ENCODE results near the gene FARSB. TPM values are rescaled to one million over a fixed set of nuclear protein-coding genes. Genes with fewer than 3 reads are reported as not detected.

Gene FARSB
- total and polyA plus RNA-seq, 3 experiments from 2014 or later = 23.8 to 58.5 (median 57.0) TPM

GRCh38 chr2:222690564-222691200, 34.8 kb upstream of the FARSB start:
- peaks cover 2 to 11% (median 3%) of the 10 kb centered on the region in 3 donors for H3K4me1 Mint-ChIP-seq
- CTCF ChIA-PET = interaction anchor here (0.6 to 2.9 kb wide), 12 partner anchors 9 to 210 kb away, joined by 3 to 18 read pairs (median 4); partner anchors contain the start of gene MOGAT1
- no peak overlapping the region for H3K27ac Mint-ChIP-seq
- no peaks in the 10 kb centered on the region for H3K9me3 Mint-ChIP-seq
- peaks cover 7 to 13% of the 10 kb centered on the region in 2 donors for H3K27me3 Mint-ChIP-seq
- Histone ChIP-seq H3K4me3 (ENCODE audit: low read length) (no peak overlapping the region), H3K27ac (ENCODE audit: low read depth, low read length) (no peak overlapping the region), H3K4me1 (ENCODE audit: insufficient read depth, low read length) (no peaks in the 10 kb centered on the region), H3K27me3 (ENCODE audit: insufficient read depth, low read length, poor library complexity, severe bottlenecking) (no peaks in the 10 kb centered on the region), H3K36me3 (ENCODE audit: insufficient read depth, low read length) (no peaks in the 10 kb centered on the region), H3K9me3 (ENCODE audit: low read length) (no peaks in the 10 kb centered on the region)
- DNase-seq = peak; percentile 52 to 77 (median 59)
- no peak overlapping the region for H3K4me3 Mint-ChIP-seq
- no peaks in the 10 kb centered on the region for H3K36me3 Mint-ChIP-seq
- POLR2A ChIA-PET = interaction anchor here (1.0 kb wide), 1 partner anchor 171 kb away, joined by 3 read pairs; no protein-coding TSS in a partner anchor

GRCh38 chr2:222689322-222689721, 33.4 kb upstream of the FARSB start:
- Histone ChIP-seq H3K36me3 (ENCODE audit: insufficient read depth, low read length) (no peaks in the 10 kb centered on the region), H3K27me3 (ENCODE audit: insufficient read depth, low read length, poor library complexity, severe bottlenecking) (no peaks in the 10 kb centered on the region), H3K4me3 (ENCODE audit: low read length) (no peak overlapping the region), H3K9me3 (ENCODE audit: low read length) (no peaks in the 10 kb centered on the region), H3K4me1 (ENCODE audit: insufficient read depth, low read length) (no peaks in the 10 kb centered on the region), H3K27ac (ENCODE audit: low read depth, low read length) (no peak overlapping the region)
- H3K4me3 Mint-ChIP-seq = no peak overlapping the region
- no peaks in the 10 kb centered on the region for H3K36me3 Mint-ChIP-seq
- H3K27ac Mint-ChIP-seq = no peak overlapping the region
- no peaks in the 10 kb centered on the region for H3K9me3 Mint-ChIP-seq
- peaks cover 5 to 18% of the 10 kb centered on the region in 2 donors for H3K27me3 Mint-ChIP-seq
- POLR2A ChIA-PET = no interaction called here
- peaks cover 2 to 11% (median 3%) of the 10 kb centered on the region in 3 donors for H3K4me1 Mint-ChIP-seq
- no peak for DNase-seq
- CTCF ChIA-PET = interaction anchor here (1.1 to 2.9 kb wide), 3 partner anchors 10 to 18 kb away, joined by 3 to 18 read pairs (median 16); partner anchors contain the start of gene MOGAT1

- no peaks in the 10 kb centered on the region for H3K9me3 Mint-ChIP-seq
- H3K27me3 ChIP-seq (ENCODE audit: insufficient read depth, low read length, poor library complexity, severe bottlenecking) = no peaks in the 10 kb centered on the region
- H3K27ac ChIP-seq (ENCODE audit: low read depth, low read length) = no peak overlapping the region
- H3K27ac Mint-ChIP-seq = no peak overlapping the region
- peaks cover 2 to 11% (median 3%) of the 10 kb centered on the region in 3 donors for H3K4me1 Mint-ChIP-seq
- no peak for DNase-seq
- H3K36me3 Mint-ChIP-seq = no peaks in the 10 kb centered on the region
- H3K36me3 ChIP-seq (ENCODE audit: insufficient read depth, low read length) = no peaks in the 10 kb centered on the region
- ChIA-PET POLR2A (no interaction called here), CTCF (interaction anchor here (1.1 to 2.9 kb wide), 3 partner anchors 11 to 19 kb away, joined by 3 to 16 read pairs (median 3); partner anchors contain the start of gene MOGAT1)
- H3K9me3 ChIP-seq (ENCODE audit: low read length) = no peaks in the 10 kb centered on the region
- H3K27me3 Mint-ChIP-seq = peaks cover 5 to 18% of the 10 kb centered on the region in 2 donors
- no peaks in the 10 kb centered on the region for H3K4me1 ChIP-seq (ENCODE audit: insufficient read depth, low read length)
- no peak overlapping the region for H3K4me3 Mint-ChIP-seq
- no peak overlapping the region for H3K4me3 ChIP-seq (ENCODE audit: low read length)
Observed at GRCh38 chr2:222688917-222689316, 33.0 kb upstream of the FARSB start.

DNA sequence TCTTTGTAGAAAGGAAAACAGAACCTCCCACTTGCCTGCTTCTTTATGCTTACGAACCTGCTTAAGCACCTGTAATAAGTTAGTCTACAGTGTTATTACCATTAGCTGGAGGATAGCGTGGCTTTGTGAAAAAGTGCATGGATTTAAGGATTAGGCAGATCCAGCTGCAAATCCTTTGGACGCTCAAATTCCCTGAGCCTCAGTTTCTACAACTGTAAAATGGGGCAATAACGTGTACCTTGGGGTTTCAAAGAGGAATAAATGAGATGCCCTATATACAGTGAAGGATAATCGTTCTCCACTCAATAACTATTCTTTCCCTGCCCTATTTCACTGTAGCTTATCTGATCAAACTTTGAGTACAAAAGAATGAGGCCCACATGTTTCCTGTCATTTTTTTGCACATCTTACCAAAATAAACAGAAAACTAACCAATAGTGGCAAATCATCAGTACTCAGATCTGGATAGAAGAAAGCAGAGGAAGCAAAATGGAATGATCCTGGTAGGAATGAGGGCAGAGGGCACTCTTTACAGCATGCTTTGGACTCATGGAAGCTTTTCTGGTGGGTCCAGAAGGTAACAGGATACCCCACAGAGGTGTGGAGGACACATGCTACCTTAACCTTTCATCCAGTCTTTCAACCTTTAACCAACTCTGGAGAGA, 30.3 kb upstream of the FARSB start:
- Histone ChIP-seq H3K27me3 (ENCODE audit: insufficient read depth, low read length, poor library complexity, severe bottlenecking) (no peaks in the 10 kb centered on the region), H3K4me3 (ENCODE audit: low read length) (no peak overlapping the region), H3K27ac (ENCODE audit: low read depth, low read length) (no peak overlapping the region), H3K36me3 (ENCODE audit: insufficient read depth, low read length) (no peaks in the 10 kb centered on the region), H3K9me3 (ENCODE audit: low read length) (no peaks in the 10 kb centered on the region), H3K4me1 (ENCODE audit: insufficient read depth, low read length) (no peaks in the 10 kb centered on the region)
- Mint-ChIP-seq H3K27me3 (peaks cover 10 to 37% of the 10 kb centered on the region in 2 donors), H3K4me3 (no peak overlapping the region), H3K9me3 (no peaks in the 10 kb centered on the region), H3K4me1 (peaks cover 2 to 11% (median 3%) of the 10 kb centered on the region in 3 donors), H3K27ac (no peak overlapping the region), H3K36me3 (no peaks in the 10 kb centered on the region)
- POLR2A ChIA-PET = no interaction called here
- CTCF ChIA-PET = interaction anchor here (1.6 kb wide), 1 partner anchor 17 kb away, joined by 5 read pairs; no protein-coding TSS in a partner anchor
- no peak for DNase-seq

GRCh38 chr2:222683805-222684204, 27.9 kb upstream of the FARSB start:
- Histone ChIP-seq H3K4me1 (ENCODE audit: insufficient read depth, low read length) (no peaks in the 10 kb centered on the region), H3K27me3 (ENCODE audit: insufficient read depth, low read length, poor library complexity, severe bottlenecking) (no peaks in the 10 kb centered on the region), H3K4me3 (ENCODE audit: low read length) (no peak overlapping the region), H3K27ac (ENCODE audit: low read depth, low read length) (no peak overlapping the region), H3K9me3 (ENCODE audit: low read length) (no peaks in the 10 kb centered on the region), H3K36me3 (ENCODE audit: insufficient read depth, low read length) (no peaks in the 10 kb centered on the region)
- DNase-seq = no peak
- Mint-ChIP-seq H3K27ac (no peak overlapping the region), H3K9me3 (no peaks in the 10 kb centered on the region), H3K4me3 (no peak overlapping the region), H3K27me3 (peaks cover 11 to 57% of the 10 kb centered on the region in 2 donors), H3K4me1 (peaks cover 0 to 5% (median 0%) of the 10 kb centered on the region in 3 donors), H3K36me3 (no peaks in the 10 kb centered on the region)
- CTCF ChIA-PET = no interaction called here
- POLR2A ChIA-PET = no interaction called here

DNA sequence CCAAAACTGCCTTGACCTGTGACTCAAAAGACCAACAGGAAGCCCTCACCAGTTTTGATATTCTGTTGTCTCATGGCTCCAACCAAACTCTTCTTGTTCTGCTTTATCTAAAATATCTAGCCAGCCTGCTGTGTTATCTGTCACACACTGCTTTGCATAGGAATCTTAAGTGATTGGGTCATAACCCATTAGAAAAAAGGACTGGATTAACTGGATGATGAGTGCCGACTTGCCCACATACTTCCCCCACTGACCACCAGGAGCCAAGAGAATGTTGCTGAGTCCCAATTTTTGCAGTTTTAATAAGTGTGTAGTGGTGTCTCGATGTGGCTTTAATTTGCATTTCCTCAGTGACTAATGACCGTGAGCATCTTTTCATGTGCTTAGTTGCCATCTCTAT, 22.1 kb upstream of the FARSB start:
- Histone ChIP-seq H3K4me1 (ENCODE audit: insufficient read depth, low read length) (no peaks in the 10 kb centered on the region), H3K27me3 (ENCODE audit: insufficient read depth, low read length, poor library complexity, severe bottlenecking) (no peaks in the 10 kb centered on the region), H3K9me3 (ENCODE audit: low read length) (no peaks in the 10 kb centered on the region), H3K4me3 (ENCODE audit: low read length) (no peak overlapping the region), H3K36me3 (ENCODE audit: insufficient read depth, low read length) (no peaks in the 10 kb centered on the region), H3K27ac (ENCODE audit: low read depth, low read length) (no peak overlapping the region)
- H3K9me3 Mint-ChIP-seq = no peaks in the 10 kb centered on the region
- H3K27me3 Mint-ChIP-seq = peaks cover 20 to 79% of the 10 kb centered on the region in 2 donors
- no peak overlapping the region for H3K27ac Mint-ChIP-seq
- ChIA-PET POLR2A (no interaction called here), CTCF (no interaction called here)
- H3K4me1 Mint-ChIP-seq = no peaks in the 10 kb centered on the region
- H3K36me3 Mint-ChIP-seq = no peaks in the 10 kb centered on the region
- H3K4me3 Mint-ChIP-seq = no peak overlapping the region
- DNase-seq = no peak

- H3K4me3 Mint-ChIP-seq = no peak overlapping the region
- no peaks in the 10 kb centered on the region for H3K9me3 Mint-ChIP-seq
- peaks cover 8 to 14% (median 11%) of the 10 kb centered on the region in 3 donors for H3K4me1 Mint-ChIP-seq
- CTCF ChIA-PET = no interaction called here
- Histone ChIP-seq H3K27me3 (ENCODE audit: insufficient read depth, low read length, poor library complexity, severe bottlenecking) (peaks cover 6% of the 10 kb centered on the region), H3K4me3 (ENCODE audit: low read length) (no peak overlapping the region), H3K9me3 (ENCODE audit: low read length) (no peaks in the 10 kb centered on the region), H3K27ac (ENCODE audit: low read depth, low read length) (no peak overlapping the region), H3K36me3 (ENCODE audit: insufficient read depth, low read length) (no peaks in the 10 kb centered on the region), H3K4me1 (ENCODE audit: insufficient read depth, low read length) (no peaks in the 10 kb centered on the region)
- no peaks in the 10 kb centered on the region for H3K36me3 Mint-ChIP-seq
- no peak overlapping the region for H3K27ac Mint-ChIP-seq
- H3K27me3 Mint-ChIP-seq = peaks cover 36 to 69% of the 10 kb centered on the region in 2 donors
- DNase-seq = no peak
- POLR2A ChIA-PET = no interaction called here
Observed at GRCh38 chr2:222673883-222674282, 18.0 kb upstream of the FARSB start.

DNA sequence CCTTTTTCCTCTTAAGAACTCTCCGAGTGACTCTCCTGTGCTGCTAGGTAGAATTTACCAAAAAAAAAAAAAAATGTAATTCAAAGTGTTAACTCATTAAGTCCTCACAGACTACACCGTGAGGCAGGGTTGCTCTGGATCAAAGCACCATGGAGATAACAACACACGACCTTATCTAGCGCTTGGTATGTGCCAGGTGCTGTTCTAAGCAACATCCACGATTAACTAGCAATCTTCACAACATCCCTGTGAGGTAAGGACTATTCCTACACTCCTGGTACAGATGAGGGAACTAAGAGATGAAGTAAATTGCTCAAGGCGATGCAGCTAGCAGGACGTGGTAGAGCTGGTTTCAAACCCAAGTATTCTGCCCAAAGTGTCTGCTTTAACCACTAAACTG, 17.4 kb upstream of the FARSB start:
- Mint-ChIP-seq H3K27ac (no peak overlapping the region), H3K36me3 (no peaks in the 10 kb centered on the region), H3K4me1 (peaks cover 8 to 14% (median 11%) of the 10 kb centered on the region in 3 donors), H3K27me3 (peaks cover 34 to 67% of the 10 kb centered on the region in 2 donors), H3K9me3 (no peaks in the 10 kb centered on the region), H3K4me3 (no peak overlapping the region)
- Histone ChIP-seq H3K27me3 (ENCODE audit: insufficient read depth, low read length, poor library complexity, severe bottlenecking) (peaks cover 6% of the 10 kb centered on the region), H3K9me3 (ENCODE audit: low read length) (no peaks in the 10 kb centered on the region), H3K4me3 (ENCODE audit: low read length) (no peak overlapping the region), H3K27ac (ENCODE audit: low read depth, low read length) (no peak overlapping the region), H3K4me1 (ENCODE audit: insufficient read depth, low read length) (no peaks in the 10 kb centered on the region), H3K36me3 (ENCODE audit: insufficient read depth, low read length) (no peaks in the 10 kb centered on the region)
- POLR2A ChIA-PET = no interaction called here
- DNase-seq = no peak
- CTCF ChIA-PET = no interaction called here

All from CD8-positive, alpha-beta memory T cell (primary cell).